ENCODE results near the gene NCEH1.
A peak's percentile ranks its signal among the peaks of the same experiment; 100 is the strongest.

The NCEH1 gene

DNA sequence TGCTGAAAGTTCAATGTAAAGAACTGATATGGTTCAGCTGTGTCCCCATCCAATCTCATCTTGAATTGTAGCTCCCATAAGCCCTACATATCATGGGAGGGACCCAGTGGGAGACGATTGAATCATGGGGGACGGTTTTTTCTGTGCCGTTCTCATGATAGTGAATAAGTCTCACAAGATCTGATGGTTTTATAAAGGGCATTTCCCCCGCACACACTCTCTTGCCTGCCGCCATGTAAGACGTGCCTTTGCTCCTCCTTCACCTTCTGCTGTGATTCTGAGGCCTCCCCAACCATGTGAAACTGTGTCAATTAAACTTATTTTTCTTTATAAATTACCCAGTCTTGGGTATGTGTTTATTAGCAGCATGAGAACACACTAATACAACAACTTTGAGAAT lies 101.1 kb downstream of the NCEH1 start:
- Histone ChIP-seq H3K9me3 (ENCODE audit: insufficient read depth, low read length) (peaks cover 15% of the 10 kb centered on the region; the same call in 1 of the 2 replicates), H3K36me3 (ENCODE audit: insufficient read depth, insufficient read length, low read length) (no peaks in the 10 kb centered on the region), H3K9ac (ENCODE audit: insufficient read length, low read depth) (no peak overlapping the region), H3K4me3 (ENCODE audit: insufficient read length, low read depth) (no peak overlapping the region), H3K27me3 (ENCODE audit: insufficient read depth, insufficient read length) (no peaks in the 10 kb centered on the region), H3K4me1 (ENCODE audit: insufficient read depth, insufficient read length) (no peaks in the 10 kb centered on the region)
- TF ChIP-seq SUZ12 (IDR thresholded peaks at IDR 0.05; ENCODE audit: extremely low read depth, insufficient read depth, insufficient read length) (no peak), YY1 (IDR thresholded peaks at IDR 0.05; ENCODE audit: insufficient read depth, insufficient read length) (no peak), ZNF274 (IDR thresholded peaks at IDR 0.05; ENCODE audit: low read depth, low read length) (no peak)
- no peak for DNase-seq (ENCODE audit: low read depth, low spot score)

GRCh38 chr3:172608575-172608974 lies 102.3 kb downstream of the NCEH1 start:
- H3K27me3 ChIP-seq (ENCODE audit: insufficient read depth, insufficient read length), result no peaks in the 10 kb centered on the region
- H3K9ac ChIP-seq (ENCODE audit: insufficient read length, low read depth), result no peak overlapping the region
- no peak for TF ChIP-seq SUZ12 (IDR thresholded peaks at IDR 0.05; ENCODE audit: extremely low read depth, insufficient read depth, insufficient read length)
- TF ChIP-seq ZNF274 (IDR thresholded peaks at IDR 0.05; ENCODE audit: low read depth, low read length), result no peak
- TF ChIP-seq YY1 (IDR thresholded peaks at IDR 0.05; ENCODE audit: insufficient read depth, insufficient read length), result no peak
- H3K4me3 ChIP-seq (ENCODE audit: insufficient read length, low read depth), result no peak overlapping the region
- H3K4me1 ChIP-seq (ENCODE audit: insufficient read depth, insufficient read length), result no peaks in the 10 kb centered on the region
- DNase-seq (ENCODE audit: low read depth, low spot score), result no peak
- H3K9me3 ChIP-seq (ENCODE audit: insufficient read depth, low read length), result peaks cover 4% of the 10 kb centered on the region; the same call in 1 of the 2 replicates
- H3K36me3 ChIP-seq (ENCODE audit: insufficient read depth, insufficient read length, low read length), result no peaks in the 10 kb centered on the region

- no peaks in the 10 kb centered on the region; the same call in 1 of the 2 replicates for H3K9me3 ChIP-seq (ENCODE audit: insufficient read depth, low read length)
- no peak overlapping the region for H3K4me3 ChIP-seq (ENCODE audit: insufficient read length, low read depth)
- TF ChIP-seq YY1 (IDR thresholded peaks at IDR 0.05; ENCODE audit: insufficient read depth, insufficient read length) (no peak), ZNF274 (IDR thresholded peaks at IDR 0.05; ENCODE audit: low read depth, low read length) (no peak), SUZ12 (IDR thresholded peaks at IDR 0.05; ENCODE audit: extremely low read depth, insufficient read depth, insufficient read length) (no peak)
- peak; percentile 72 for DNase-seq (ENCODE audit: low read depth, low spot score)
- H3K36me3 ChIP-seq (ENCODE audit: insufficient read depth, insufficient read length, low read length), result no peaks in the 10 kb centered on the region
- H3K4me1 ChIP-seq (ENCODE audit: insufficient read depth, insufficient read length), result no peaks in the 10 kb centered on the region
- H3K27me3 ChIP-seq (ENCODE audit: insufficient read depth, insufficient read length), result no peaks in the 10 kb centered on the region
- no peak overlapping the region for H3K9ac ChIP-seq (ENCODE audit: insufficient read length, low read depth)
These were observed 103.4 kb downstream of the NCEH1 start for GRCh38 chr3:172607305-172608121.

DNA sequence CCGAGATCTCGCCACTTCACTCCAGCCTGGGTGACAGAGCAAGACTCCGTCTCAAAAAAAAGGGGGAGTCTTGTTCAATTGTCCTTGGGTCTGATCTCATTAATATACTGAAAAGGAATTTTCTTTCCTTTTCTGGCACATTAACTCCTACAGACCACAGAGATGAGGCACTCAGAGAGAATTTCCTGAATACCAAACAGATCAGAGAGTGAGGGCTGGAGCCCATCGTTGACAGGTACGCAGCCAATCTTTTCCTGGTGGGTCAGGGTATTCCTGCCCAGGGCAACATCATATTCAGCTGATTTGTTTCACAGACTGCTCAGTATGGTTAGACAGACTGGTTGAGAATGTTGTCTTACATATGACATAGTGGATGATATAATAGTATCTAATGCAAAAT lies 104.8 kb downstream of the NCEH1 start:
- Histone ChIP-seq H3K4me3 (ENCODE audit: insufficient read length, low read depth) (no peak overlapping the region), H3K9me3 (ENCODE audit: insufficient read depth, low read length) (no peaks in the 10 kb centered on the region; the same call in 1 of the 2 replicates), H3K36me3 (ENCODE audit: insufficient read depth, insufficient read length, low read length) (no peaks in the 10 kb centered on the region), H3K9ac (ENCODE audit: insufficient read length, low read depth) (no peak overlapping the region), H3K27me3 (ENCODE audit: insufficient read depth, insufficient read length) (no peaks in the 10 kb centered on the region), H3K4me1 (ENCODE audit: insufficient read depth, insufficient read length) (no peaks in the 10 kb centered on the region)
- TF ChIP-seq SUZ12 (IDR thresholded peaks at IDR 0.05; ENCODE audit: extremely low read depth, insufficient read depth, insufficient read length) (no peak), YY1 (IDR thresholded peaks at IDR 0.05; ENCODE audit: insufficient read depth, insufficient read length) (no peak), ZNF274 (IDR thresholded peaks at IDR 0.05; ENCODE audit: low read depth, low read length) (no peak)
- no peak for DNase-seq (ENCODE audit: low read depth, low spot score)

DNA sequence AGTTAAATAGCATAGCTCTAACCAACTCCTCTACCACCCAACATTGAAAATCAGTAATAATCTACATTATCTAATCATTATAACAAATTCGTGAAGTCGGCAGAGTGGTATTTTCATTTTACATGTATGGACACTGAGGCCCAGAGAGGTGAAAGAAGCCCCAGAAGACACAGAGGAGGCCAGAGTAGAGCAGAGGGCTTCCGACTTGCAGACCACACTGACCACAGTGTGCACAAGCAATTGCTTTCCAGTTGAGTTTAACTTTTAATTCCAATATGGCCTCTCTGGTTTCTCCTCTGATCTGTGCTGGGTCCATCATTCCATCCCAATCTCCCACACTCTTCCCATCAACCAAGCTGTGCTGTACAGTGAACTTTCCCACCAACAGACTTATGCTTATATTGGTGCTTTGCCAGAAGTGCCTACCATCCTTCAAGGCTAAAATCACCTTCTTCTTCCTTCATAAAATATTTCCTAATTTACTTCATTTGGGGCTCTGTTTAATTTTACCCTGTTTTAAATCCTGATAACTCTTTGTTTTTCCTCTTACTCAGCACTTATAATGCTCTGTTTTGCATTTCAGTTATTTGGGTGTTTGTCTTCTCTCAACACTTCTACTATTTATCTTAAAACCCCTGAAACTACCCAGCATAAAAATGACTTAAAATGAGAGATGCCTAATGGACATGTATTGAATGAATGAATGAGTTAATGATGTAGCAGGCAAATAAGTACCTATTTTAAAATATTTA lies 105.8 kb downstream of the NCEH1 start:
- Histone ChIP-seq H3K27me3 (ENCODE audit: insufficient read depth, insufficient read length) (no peaks in the 10 kb centered on the region), H3K36me3 (ENCODE audit: insufficient read depth, insufficient read length, low read length) (no peaks in the 10 kb centered on the region), H3K4me1 (ENCODE audit: insufficient read depth, insufficient read length) (no peaks in the 10 kb centered on the region), H3K9ac (ENCODE audit: insufficient read length, low read depth) (no peak overlapping the region), H3K4me3 (ENCODE audit: insufficient read length, low read depth) (no peak overlapping the region), H3K9me3 (ENCODE audit: insufficient read depth, low read length) (no peaks in the 10 kb centered on the region)
- TF ChIP-seq ZNF274 (IDR thresholded peaks at IDR 0.05; ENCODE audit: low read depth, low read length) (no peak), YY1 (IDR thresholded peaks at IDR 0.05; ENCODE audit: insufficient read depth, insufficient read length) (no peak), SUZ12 (IDR thresholded peaks at IDR 0.05; ENCODE audit: extremely low read depth, insufficient read depth, insufficient read length) (no peak)
- no peak for DNase-seq (ENCODE audit: low read depth, low spot score)

DNA sequence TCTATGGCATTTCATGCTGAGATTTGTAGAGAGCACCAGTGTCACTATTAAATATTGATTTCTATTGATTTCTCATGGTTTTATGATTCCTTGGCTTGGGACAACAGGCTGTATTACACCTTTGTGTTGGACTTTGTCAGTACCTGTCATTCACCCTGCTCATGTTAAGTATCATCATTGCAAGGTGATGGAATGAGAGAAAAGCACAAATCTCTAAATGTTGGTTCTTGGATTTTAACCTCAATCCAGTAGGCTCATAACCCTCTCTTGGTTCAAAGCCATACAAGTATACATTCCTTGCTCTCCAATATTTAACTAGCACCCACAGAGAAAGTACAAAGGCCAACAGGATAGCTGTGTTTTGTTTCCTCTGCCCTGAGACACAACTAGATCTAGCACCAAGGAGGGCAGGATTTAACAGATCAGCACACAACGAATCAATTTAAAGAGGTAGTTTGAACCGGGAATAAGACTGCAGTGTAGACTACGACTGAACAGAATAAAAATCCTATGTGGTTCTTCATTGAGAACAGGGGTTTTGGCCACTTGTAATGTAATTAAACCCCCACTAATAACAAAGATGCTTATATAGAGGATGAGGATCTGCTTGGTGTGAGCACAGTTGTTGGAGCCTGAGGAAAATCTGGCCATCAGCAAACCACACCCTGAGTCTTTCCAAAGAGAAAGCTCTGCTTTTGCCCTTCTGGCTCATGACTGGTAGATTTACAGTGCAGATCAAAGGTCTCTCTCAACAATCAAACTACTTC lies 109.6 kb downstream of the NCEH1 start:
- Histone ChIP-seq H3K4me3 (ENCODE audit: insufficient read length, low read depth) (no peak overlapping the region), H3K36me3 (ENCODE audit: insufficient read depth, insufficient read length, low read length) (no peaks in the 10 kb centered on the region), H3K9ac (ENCODE audit: insufficient read length, low read depth) (no peak overlapping the region), H3K9me3 (ENCODE audit: insufficient read depth, low read length) (no peaks in the 10 kb centered on the region), H3K27me3 (ENCODE audit: insufficient read depth, insufficient read length) (no peaks in the 10 kb centered on the region), H3K4me1 (ENCODE audit: insufficient read depth, insufficient read length) (no peaks in the 10 kb centered on the region)
- TF ChIP-seq SUZ12 (IDR thresholded peaks at IDR 0.05; ENCODE audit: extremely low read depth, insufficient read depth, insufficient read length) (no peak), YY1 (IDR thresholded peaks at IDR 0.05; ENCODE audit: insufficient read depth, insufficient read length) (no peak), ZNF274 (IDR thresholded peaks at IDR 0.05; ENCODE audit: low read depth, low read length) (no peak)
- no peak for DNase-seq (ENCODE audit: low read depth, low spot score)

Data from NT2/D1 (cell line).